Breast epithelium (tissue), 4 donors: ENCODE measurements around the gene ZNF263. TPM values are rescaled to one million over a fixed set of nuclear protein-coding genes. Genes with fewer than 3 reads are reported as not detected.

Source experiments
- DNase-seq, 2 donors: peaks; one replicate each; pipeline ENCODE4 v3.0.0-alpha.2; 2019; ENCODE audit warnings: low spot score in 2 of 2
- H3K27ac ChIP-seq, 2 donors: fragments of 200-600 bp; sonication (generic) in 1 of 2; one replicate each; pipeline ENCODE4 v1.5.1; 2016 to 2019; ENCODE audit warnings: mild to moderate bottlenecking in 1 of 2
- H3K27me3 ChIP-seq, 2 donors: fragments of 200-600 bp; sonication (generic) in 1 of 2; one replicate each; pipeline versions ENCODE4 v1.5.1 to v1.6.0; 2017 to 2019; ENCODE audit warnings: control low read depth in 1 of 2, mild to moderate bottlenecking in 1 of 2
- H3K36me3 ChIP-seq: fragments of 200-600 bp; one replicate; pipeline ENCODE4 v1.5.1; 2019
- H3K4me1 ChIP-seq, 2 donors: fragments of 200-600 bp; sonication (generic); one replicate each; pipeline ENCODE4 v1.5.1; 2016 to 2019; ENCODE audit warnings: control low read depth in 1 of 2
- H3K4me3 ChIP-seq, 3 donors: fragments of 200-600 bp; sonication (generic); 1 replicate in 2 of 3; 2 replicates in 1 of 3; pipeline ENCODE4 v1.5.1; 2016 to 2019; ENCODE audit warnings: mild to moderate bottlenecking in 3 of 3, moderate library complexity in 2 of 3
- H3K9me3 ChIP-seq, 2 donors: fragments of 200-600 bp; sonication (generic) in 1 of 2; one replicate each; pipeline ENCODE4 v1.5.1; 2016 to 2019; ENCODE audit warnings: control low read depth in 1 of 2
- POLR2A ChIP-seq: fragments of 450-650 bp; IDR thresholded peaks from one replicate; pipeline ENCODE4 v1.6.1; 2016; ENCODE audit warnings: antibody characterized with exemption, mild to moderate bottlenecking, moderate library complexity
- POLR2AphosphoS5 ChIP-seq, 3 donors: sonication (generic); formaldehyde crosslinking; IDR thresholded peaks; one replicate each; pipeline ENCODE4 v1.6.1; 2017; ENCODE audit warnings: antibody characterized with exemption in 3 of 3
- intact Hi-C: fragments of 100-400 bp; cut with DNase I; formaldehyde crosslinking; loops from one replicate; pipeline ENCODE4 v1.15.1; 2023; ENCODE audit warnings: low total_unique reads
- total RNA-seq, 3 donors: library from RNA; depleted of rRNA; stranded (reverse); fragments of >200 nt; gene quantifications; one replicate each; pipeline ENCODE4 v1.1.0, GENCODE V29; 2016
- TF ChIP-seq, protein P1 (sequence below), 3 donors: fragments of 450-650 bp; IDR thresholded peaks; one replicate each; pipeline ENCODE4 v1.5.1; 2016 to 2017; ENCODE audit warnings: antibody characterized with exemption in 3 of 3, mild to moderate bottlenecking in 3 of 3, moderate library complexity in 3 of 3

ZNF263 gene
- total RNA-seq, 3 donors from 2014 or later: 38.2 to 55.8 (median 47.9) TPM

DNA sequence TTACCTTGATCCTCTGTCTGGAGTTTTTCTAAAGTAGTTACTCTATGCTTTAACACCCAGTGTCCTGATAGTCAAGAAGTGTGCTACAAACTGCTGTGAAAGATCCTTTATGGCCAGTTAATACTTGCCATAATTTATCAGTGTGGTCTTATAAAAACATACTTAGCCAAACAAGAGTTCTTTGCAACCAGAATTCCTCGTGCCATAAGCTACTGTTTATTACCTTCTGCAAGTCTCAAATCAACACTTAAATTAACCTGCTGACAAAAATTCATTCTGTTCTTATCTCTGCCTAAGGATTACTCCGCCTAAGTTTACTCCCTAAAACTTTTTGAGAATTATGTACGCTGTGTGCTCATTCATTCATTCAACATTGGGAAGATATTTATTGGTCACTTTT, 44.8 kb downstream of the ZNF263 start:
- intact Hi-C loops: no loop called here
- Histone ChIP-seq H3K27me3 (no peaks in the 10 kb centered on the region), H3K4me1 (no peaks in the 10 kb centered on the region), H3K36me3 (no peaks in the 10 kb centered on the region), H3K9me3 (peaks cover 31 to 54% of the 10 kb centered on the region in 2 donors), H3K27ac (no peak overlapping the region), H3K4me3 (no peak overlapping the region)
- no peak for DNase-seq
- TF ChIP-seq POLR2AphosphoS5 (IDR thresholded peaks at IDR 0.05) (no peak), POLR2A (no peak)
- TF ChIP-seq, protein P1, sequence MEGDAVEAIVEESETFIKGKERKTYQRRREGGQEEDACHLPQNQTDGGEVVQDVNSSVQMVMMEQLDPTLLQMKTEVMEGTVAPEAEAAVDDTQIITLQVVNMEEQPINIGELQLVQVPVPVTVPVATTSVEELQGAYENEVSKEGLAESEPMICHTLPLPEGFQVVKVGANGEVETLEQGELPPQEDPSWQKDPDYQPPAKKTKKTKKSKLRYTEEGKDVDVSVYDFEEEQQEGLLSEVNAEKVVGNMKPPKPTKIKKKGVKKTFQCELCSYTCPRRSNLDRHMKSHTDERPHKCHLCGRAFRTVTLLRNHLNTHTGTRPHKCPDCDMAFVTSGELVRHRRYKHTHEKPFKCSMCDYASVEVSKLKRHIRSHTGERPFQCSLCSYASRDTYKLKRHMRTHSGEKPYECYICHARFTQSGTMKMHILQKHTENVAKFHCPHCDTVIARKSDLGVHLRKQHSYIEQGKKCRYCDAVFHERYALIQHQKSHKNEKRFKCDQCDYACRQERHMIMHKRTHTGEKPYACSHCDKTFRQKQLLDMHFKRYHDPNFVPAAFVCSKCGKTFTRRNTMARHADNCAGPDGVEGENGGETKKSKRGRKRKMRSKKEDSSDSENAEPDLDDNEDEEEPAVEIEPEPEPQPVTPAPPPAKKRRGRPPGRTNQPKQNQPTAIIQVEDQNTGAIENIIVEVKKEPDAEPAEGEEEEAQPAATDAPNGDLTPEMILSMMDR (IDR thresholded peaks at IDR 0.05): no peak

GRCh38 chr16:3328643-3329042, 45.4 kb downstream of the ZNF263 start:
- Histone ChIP-seq H3K27ac (no peak overlapping the region), H3K36me3 (no peaks in the 10 kb centered on the region), H3K27me3 (no peaks in the 10 kb centered on the region), H3K4me1 (no peaks in the 10 kb centered on the region), H3K4me3 (no peak overlapping the region), H3K9me3 (peaks cover 31 to 54% of the 10 kb centered on the region in 2 donors)
- DNase-seq: no peak
- TF ChIP-seq POLR2A (no peak), POLR2AphosphoS5 (IDR thresholded peaks at IDR 0.05) (no peak)
- TF ChIP-seq, protein P1 (IDR thresholded peaks at IDR 0.05): no peak
- intact Hi-C loops: no loop called here

Other genes starting within 250 kb of the ZNF263 start
- 10 to 100 TPM in 2 of 3 donors, not detected in 1; 31.5 to 50.1 TPM for gene BICDL2, start 246.5 kb upstream of the ZNF263 start, total RNA-seq
- 1 to 10 TPM in 1 of 3 donors, under 1 TPM in 2; 0.59 to 1.1 (median 0.98) TPM for gene MMP25, start 236.9 kb upstream of the ZNF263 start, total RNA-seq
- 10 to 100 TPM in 2 of 3 donors, 1 to 10 TPM in 1; 9.1 to 17.0 (median 12.0) TPM for gene IL32, start 217.9 kb upstream of the ZNF263 start, total RNA-seq
- gene ZSCAN10, start 184.2 kb upstream of the ZNF263 start, total RNA-seq: not detected
- 10 to 100 TPM; 12.5 to 18.9 (median 13.4) TPM for gene ZNF205, start 170.9 kb upstream of the ZNF263 start, total RNA-seq
- gene ZNF213, start 148.5 kb upstream of the ZNF263 start, total RNA-seq: 1 to 10 TPM; 4.0 to 5.6 (median 5.6) TPM
- not detected for gene OR1F1, start 95.3 kb upstream of the ZNF263 start, total RNA-seq
- gene ZNF200, start 48.3 kb upstream of the ZNF263 start, total RNA-seq: 10 to 100 TPM in 1 of 3 donors, 1 to 10 TPM in 2; 3.5 to 11.1 (median 9.2) TPM
- gene MEFV, start 26.9 kb upstream of the ZNF263 start, total RNA-seq: 1 to 10 TPM in 2 of 3 donors, under 1 TPM in 1; 0.66 to 5.6 (median 1.8) TPM
- 10 to 100 TPM in 1 of 3 donors, 1 to 10 TPM in 2; 5.2 to 11.4 (median 7.0) TPM for gene TIGD7, start 21.9 kb downstream of the ZNF263 start, total RNA-seq
- gene ZNF75A, start 22.0 kb downstream of the ZNF263 start, total RNA-seq: 10 to 100 TPM; 19.4 to 58.2 (median 37.0) TPM
- under 1 TPM in 1 of 3 donors, not detected in 2; 0.29 TPM for gene OR2C1, start 72.4 kb downstream of the ZNF263 start, total RNA-seq
- gene ZSCAN32, start 117.5 kb downstream of the ZNF263 start, total RNA-seq: 10 to 100 TPM; 10.9 to 17.7 (median 12.8) TPM
- gene ZNF174, start 117.7 kb downstream of the ZNF263 start, total RNA-seq: 10 to 100 TPM in 2 of 3 donors, 1 to 10 TPM in 1; 9.3 to 17.7 (median 12.8) TPM
- gene ZNF597, start 160.0 kb downstream of the ZNF263 start, total RNA-seq: 1 to 10 TPM; 2.1 to 3.6 (median 2.8) TPM
- gene NAA60, start 160.2 kb downstream of the ZNF263 start, total RNA-seq: 10 to 100 TPM; 25.4 to 25.9 (median 25.5) TPM
- gene C16orf90, start 212.0 kb downstream of the ZNF263 start, total RNA-seq: not detected
- 10 to 100 TPM; 20.8 to 27.1 (median 24.6) TPM for gene CLUAP1, start 217.5 kb downstream of the ZNF263 start, total RNA-seq